CD14-positive monocyte (primary cell): ENCODE results near the gene HPCAL4. TPM values are rescaled to one million over a fixed set of nuclear protein-coding genes. Genes with fewer than 3 reads are reported as not detected.
A peak's percentile ranks its signal among the peaks of the same experiment; 100 is the strongest.

Experiments
- DNase-seq, 3 donors: peaks; one replicate each; pipeline ENCODE4 v3.0.0-alpha.2; 2011 to 2022
- H2AFZ ChIP-seq: 2 replicates; pipeline ENCODE4 v1.6.0; 2012; ENCODE audit warnings: mild to moderate bottlenecking, low read depth, low read length, inconsistent platforms; ENCODE audit not compliant: insufficient read depth, poor library complexity, severe bottlenecking
- H3K27ac ChIP-seq, 2 donors: 1 replicate in 1 of 2; 2 replicates in 1 of 2; pipeline ENCODE4 v1.5.1; 2012 to 2013; ENCODE audit warnings: low read length in 2 of 2, control low read depth in 1 of 2, inconsistent platforms in 1 of 2, low read depth in 1 of 2, mild to moderate bottlenecking in 1 of 2
- H3K27me3 ChIP-seq, 2 donors: one replicate each; pipeline versions ENCODE4 v1.6.0 to v1.6.1; 2011 to 2013; ENCODE audit warnings: low read length in 2 of 2; ENCODE audit not compliant: control insufficient read depth in 2 of 2, insufficient read depth in 2 of 2
- H3K36me3 ChIP-seq, 2 donors: replicated peaks in 1 of 2; 1 replicate in 1 of 2; 2 replicates in 1 of 2; pipeline versions ENCODE4 v1.5.1 to v1.6.1; 2012 to 2013; ENCODE audit warnings: low read length in 2 of 2, control low read depth in 1 of 2, inconsistent platforms in 1 of 2, mild to moderate bottlenecking in 1 of 2; ENCODE audit not compliant: insufficient read depth in 2 of 2, control insufficient read depth in 1 of 2
- H3K4me1 ChIP-seq, 2 donors: 1 replicate in 1 of 2; 2 replicates in 1 of 2; pipeline versions ENCODE4 v1.5.1 to v1.6.1; 2012 to 2013; ENCODE audit warnings: low read length in 2 of 2, control low read depth in 1 of 2, inconsistent platforms in 1 of 2, mild to moderate bottlenecking in 1 of 2, moderate library complexity in 1 of 2; ENCODE audit not compliant: insufficient read depth in 2 of 2, control insufficient read depth in 1 of 2
- H3K4me2 ChIP-seq: replicated peaks from 2 replicates; pipeline ENCODE3; 2012; ENCODE audit warnings: low read length, moderate library complexity, mild to moderate bottlenecking; ENCODE audit not compliant: poor library complexity, severe bottlenecking; ENCODE audit errors: extremely low read depth
- H3K4me3 ChIP-seq, 3 experiments: fragments of 200-600 bp in 1 of 3; sonication (generic) in 1 of 3; replicated peaks in 1 of 3; 1 replicate in 2 of 3; 2 replicates in 1 of 3; pipeline ENCODE4 v1.5.1; 2011 to 2013; ENCODE audit warnings: low read length in 3 of 3, mild to moderate bottlenecking in 3 of 3, control low read depth in 2 of 3, low read depth in 2 of 3, inconsistent platforms in 1 of 3, moderate library complexity in 1 of 3
- H3K79me2 ChIP-seq: 2 replicates; pipeline ENCODE4 v1.6.0; 2012; ENCODE audit warnings: mild to moderate bottlenecking, control low read depth, inconsistent platforms, low read length, moderate library complexity; ENCODE audit not compliant: insufficient read depth
- H3K9ac ChIP-seq: 2 replicates; pipeline ENCODE4 v1.6.0; 2017; ENCODE audit warnings: low read length, mild to moderate bottlenecking; ENCODE audit not compliant: insufficient read depth, poor library complexity, severe bottlenecking
- H3K9me3 ChIP-seq, 2 donors: replicated peaks in 1 of 2; 1 replicate in 1 of 2; 2 replicates in 1 of 2; pipeline versions ENCODE4 v1.5.1 to v1.6.1; 2012 to 2013; ENCODE audit warnings: low read length in 2 of 2, control low read depth in 1 of 2; ENCODE audit not compliant: control insufficient read depth in 1 of 2, insufficient read depth in 1 of 2
- H4K20me1 ChIP-seq: 2 replicates; pipeline ENCODE4 v1.6.0; 2012; ENCODE audit warnings: mild to moderate bottlenecking, low read length, control low read depth, moderate library complexity; ENCODE audit not compliant: insufficient read depth
- H3K27ac Mint-ChIP-seq, 7 donors: one replicate each; pipeline ENCODE4 v1.8.0; 2020; ENCODE audit warnings: mild to moderate bottlenecking in 7 of 7, mixed read lengths in 7 of 7, moderate library complexity in 6 of 7, inconsistent platforms in 2 of 7
- H3K27me3 Mint-ChIP-seq, 3 donors: one replicate each; pipeline ENCODE4 v1.8.0; 2021 to 2022; ENCODE audit warnings: low read depth in 3 of 3, mild to moderate bottlenecking in 3 of 3, mixed read lengths in 3 of 3, moderate library complexity in 3 of 3, inconsistent platforms in 1 of 3
- H3K36me3 Mint-ChIP-seq, 2 donors: one replicate each; pipeline ENCODE4 v1.8.0; 2020; ENCODE audit warnings: mixed read lengths in 2 of 2, inconsistent platforms in 1 of 2, mild to moderate bottlenecking in 1 of 2
- H3K4me1 Mint-ChIP-seq: one replicate; pipeline ENCODE4 v1.8.0; 2020; ENCODE audit warnings: mild to moderate bottlenecking, mixed read lengths
- H3K4me3 Mint-ChIP-seq, 2 donors: one replicate each; pipeline ENCODE4 v1.8.0; 2020; ENCODE audit warnings: mild to moderate bottlenecking in 2 of 2, mixed read lengths in 2 of 2, moderate library complexity in 1 of 2
- H3K9me3 Mint-ChIP-seq, 7 donors: one replicate each; pipeline ENCODE4 v1.8.0; 2020 to 2022; ENCODE audit warnings: mixed read lengths in 7 of 7, mild to moderate bottlenecking in 6 of 7, moderate library complexity in 6 of 7, inconsistent platforms in 2 of 7
- CTCF ChIP-seq: fragments of 200-600 bp; IDR thresholded peaks from one replicate; pipeline ENCODE4 v1.8.0; 2022; ENCODE audit warnings: antibody characterized with exemption, mild to moderate bottlenecking
- WGBS: methylation state at CpG from one replicate; pipeline ENCODE4 v1.1.5; 2013; ENCODE audit warnings: missing lambda C conversion rate; ENCODE audit not compliant: insufficient coverage; 5-methylcytosine and 5-hydroxymethylcytosine counted together
- intact Hi-C, 2 donors: fragments of 100-400 bp; cut with micrococcal nuclease; formaldehyde crosslinking; loops; one replicate each; pipeline versions ENCODE4 v1.15.0 to v1.15.1; 2023
- polyA plus RNA-seq, 3 donors: library from polyadenylated mRNA; depleted of rRNA in 1 of 3; unstranded in 2 of 3; stranded (reverse) in 1 of 3; fragments of 300-500 nt in 2 of 3; fragments of >200 nt in 1 of 3; fragmentation: Illumina TruSeq in 2 of 3; gene quantifications; 1 replicate in 2 of 3; 2 replicates in 1 of 3; pipeline ENCODE4 v1.2.3, GENCODE V29; 2012 to 2021

HPCAL4 gene
- polyA plus RNA-seq, 3 donors, result 0.03 to 0.05 TPM; not detected in 1

- no peaks in the 10 kb centered on the region for H4K20me1 ChIP-seq
- Mint-ChIP-seq H3K36me3 (no peaks in the 10 kb centered on the region), H3K4me3 (no peak overlapping the region), H3K27ac (no peak overlapping the region), H3K4me1 (no peaks in the 10 kb centered on the region), H3K27me3 (peaks cover under 1 to 4% (median 2%) of the 10 kb centered on the region in 3 donors), H3K9me3 (peaks cover 4 to 11% (median 9%) of the 10 kb centered on the region in 7 donors)
- intact Hi-C loops, result no loop called here
- H2AFZ ChIP-seq, result no peak overlapping the region
- no peaks in the 10 kb centered on the region for H3K27me3 ChIP-seq
- WGBS, result 88% methylated on average over 2 of the region's 3 CpGs
- no peak overlapping the region for H3K4me2 ChIP-seq
- H3K4me1 ChIP-seq, result no peaks in the 10 kb centered on the region
- no peak overlapping the region for H3K27ac ChIP-seq
- no peak overlapping the region for H3K9ac ChIP-seq
- DNase-seq, result no peak
- no peaks in the 10 kb centered on the region for H3K79me2 ChIP-seq
- H3K4me3 ChIP-seq, result no peak overlapping the region
- H3K36me3 ChIP-seq, result no peaks in the 10 kb centered on the region
- peaks cover 6 to 8% of the 10 kb centered on the region in 2 donors for H3K9me3 ChIP-seq
- no peak for TF ChIP-seq CTCF
Measured at GRCh38 chr1:39645411-39646043, 45.7 kb downstream of the HPCAL4 start.

- Histone ChIP-seq H4K20me1 (no peaks in the 10 kb centered on the region), H2AFZ (no peak overlapping the region), H3K4me3 (no peak overlapping the region), H3K4me1 (peaks cover 3 to 15% of the 10 kb centered on the region in 2 donors), H3K79me2 (no peaks in the 10 kb centered on the region), H3K9me3 (peaks cover 6 to 8% of the 10 kb centered on the region in 2 donors), H3K27me3 (peaks cover 4 to 6% of the 10 kb centered on the region in 2 donors), H3K4me2 (no peak overlapping the region), H3K36me3 (no peaks in the 10 kb centered on the region), H3K9ac (no peak overlapping the region), H3K27ac (no peak overlapping the region)
- H3K27ac Mint-ChIP-seq, result no peak overlapping the region
- H3K36me3 Mint-ChIP-seq, result no peaks in the 10 kb centered on the region
- no peak for TF ChIP-seq CTCF
- no peak overlapping the region for H3K4me3 Mint-ChIP-seq
- 100% methylated on average over 1 of the region's 3 CpGs for WGBS
- peaks cover 7 to 16% (median 11%) of the 10 kb centered on the region in 3 donors for H3K27me3 Mint-ChIP-seq
- DNase-seq, result peak in 2 of 3 donors; percentile 4 to 17
- peaks cover 5% of the 10 kb centered on the region for H3K4me1 Mint-ChIP-seq
- peaks cover 4 to 11% (median 9%) of the 10 kb centered on the region in 7 donors for H3K9me3 Mint-ChIP-seq
- intact Hi-C loops, result no loop called here
Measured at GRCh38 chr1:39643705-39644104, 47.5 kb downstream of the HPCAL4 start.
